BE2C (cell line): Measurements from ENCODE around the gene NPAS3.

Source experiments
- DNase-seq: peaks from one replicate; pipeline ENCODE4 v3.0.0-alpha.2; 2020
- H3K27me3 ChIP-seq: fragments of 250-450 bp; sonication (Bioruptor Pico); 2 replicates; pipeline ENCODE4 v1.5.1; 2020; ENCODE audit warnings: mild to moderate bottlenecking
- H3K36me3 ChIP-seq: fragments of 250-450 bp; sonication (Bioruptor Pico); 2 replicates; pipeline ENCODE4 v1.5.1; 2020; ENCODE audit warnings: mild to moderate bottlenecking
- H3K4me1 ChIP-seq: fragments of 250-450 bp; sonication (Bioruptor Pico); 2 replicates; pipeline ENCODE4 v1.5.1; 2020
- H3K4me3 ChIP-seq: 2 replicates; pipeline ENCODE4 v1.5.1; 2011; ENCODE audit warnings: low read depth, low read length
- H3K9me3 ChIP-seq: fragments of 250-450 bp; sonication (Bioruptor Pico); 2 replicates; pipeline ENCODE4 v1.5.1; 2020
- TF ChIP-seq, protein P1 (sequence below): IDR thresholded peaks from 2 replicates; pipeline ENCODE4 v1.5.1; 2012; ENCODE audit warnings: mild to moderate bottlenecking, low read depth, low read length

The NPAS3 gene

DNA sequence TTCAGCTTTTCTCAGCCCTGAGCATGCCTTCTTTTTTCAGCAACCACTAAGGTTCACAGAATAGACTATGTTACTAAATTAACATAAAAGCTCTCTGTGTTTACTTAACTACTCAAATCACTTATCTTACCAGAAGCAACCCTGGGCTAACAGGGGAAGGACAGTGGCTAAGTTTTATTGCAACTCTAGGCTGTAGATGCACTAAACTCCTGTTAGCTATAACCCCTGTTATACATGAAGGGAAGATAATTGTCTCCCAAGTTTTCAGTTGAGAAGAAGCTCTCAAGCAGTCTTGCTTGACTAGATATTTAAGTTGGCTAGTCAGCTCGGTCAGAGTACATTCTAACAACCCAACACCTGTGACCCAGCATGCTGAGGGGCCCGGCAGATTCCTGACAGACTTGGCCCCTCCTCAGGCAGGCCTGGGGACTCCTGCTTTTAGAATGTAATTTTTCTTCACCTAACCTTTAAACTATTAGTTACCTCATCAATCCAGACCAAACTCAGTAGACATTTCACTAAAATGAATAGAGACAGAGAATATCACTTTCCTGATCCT, 547.7 kb downstream of the NPAS3 start:
- peaks cover 12% of the 10 kb centered on the region for H3K4me1 ChIP-seq
- no peaks in the 10 kb centered on the region for H3K36me3 ChIP-seq
- no peaks in the 10 kb centered on the region for H3K9me3 ChIP-seq
- no peaks in the 10 kb centered on the region for H3K27me3 ChIP-seq
- TF ChIP-seq, protein P1, sequence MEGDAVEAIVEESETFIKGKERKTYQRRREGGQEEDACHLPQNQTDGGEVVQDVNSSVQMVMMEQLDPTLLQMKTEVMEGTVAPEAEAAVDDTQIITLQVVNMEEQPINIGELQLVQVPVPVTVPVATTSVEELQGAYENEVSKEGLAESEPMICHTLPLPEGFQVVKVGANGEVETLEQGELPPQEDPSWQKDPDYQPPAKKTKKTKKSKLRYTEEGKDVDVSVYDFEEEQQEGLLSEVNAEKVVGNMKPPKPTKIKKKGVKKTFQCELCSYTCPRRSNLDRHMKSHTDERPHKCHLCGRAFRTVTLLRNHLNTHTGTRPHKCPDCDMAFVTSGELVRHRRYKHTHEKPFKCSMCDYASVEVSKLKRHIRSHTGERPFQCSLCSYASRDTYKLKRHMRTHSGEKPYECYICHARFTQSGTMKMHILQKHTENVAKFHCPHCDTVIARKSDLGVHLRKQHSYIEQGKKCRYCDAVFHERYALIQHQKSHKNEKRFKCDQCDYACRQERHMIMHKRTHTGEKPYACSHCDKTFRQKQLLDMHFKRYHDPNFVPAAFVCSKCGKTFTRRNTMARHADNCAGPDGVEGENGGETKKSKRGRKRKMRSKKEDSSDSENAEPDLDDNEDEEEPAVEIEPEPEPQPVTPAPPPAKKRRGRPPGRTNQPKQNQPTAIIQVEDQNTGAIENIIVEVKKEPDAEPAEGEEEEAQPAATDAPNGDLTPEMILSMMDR: no peak
- H3K4me3 ChIP-seq: no peak overlapping the region
- DNase-seq: no peak

DNA sequence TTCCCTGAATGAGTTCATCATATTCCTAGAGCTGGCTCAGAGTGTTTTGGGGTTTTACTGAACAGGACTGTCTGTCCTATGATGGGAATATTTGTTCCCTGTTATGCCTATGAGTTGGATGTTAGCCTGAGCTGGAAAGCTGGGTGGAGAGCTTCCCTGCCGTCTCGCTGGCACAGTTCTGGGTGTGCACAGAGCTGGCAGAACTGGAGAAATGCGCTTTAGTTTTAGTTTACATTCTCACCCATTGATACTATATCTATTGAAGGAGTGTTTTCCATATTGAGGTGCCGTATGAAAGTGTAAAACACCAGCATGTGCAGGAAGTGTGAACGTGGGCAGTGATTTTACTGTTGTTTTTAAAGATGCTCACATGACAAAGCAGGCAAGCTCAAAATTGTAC, 549.9 kb downstream of the NPAS3 start:
- Histone ChIP-seq H3K36me3 (no peaks in the 10 kb centered on the region), H3K4me3 (no peak overlapping the region), H3K4me1 (peaks cover 9% of the 10 kb centered on the region; the same call in 1 of the 2 replicates), H3K9me3 (no peaks in the 10 kb centered on the region), H3K27me3 (no peaks in the 10 kb centered on the region)
- DNase-seq: no peak
- TF ChIP-seq, protein P1: no peak

- TF ChIP-seq, protein P1: no peak
- Histone ChIP-seq H3K4me1 (peaks cover 7% of the 10 kb centered on the region; the same call in 1 of the 2 replicates), H3K27me3 (peaks cover 2% of the 10 kb centered on the region; the same call in 1 of the 2 replicates), H3K9me3 (0 out of 2 replicates have a peak, but pooled peaks cover 4% of the 10 kb centered on the region), H3K4me3 (no peak overlapping the region), H3K36me3 (no peaks in the 10 kb centered on the region)
- DNase-seq: no peak
Observed at GRCh38 chr14:33490555-33490954, 551.9 kb downstream of the NPAS3 start.

GRCh38 chr14:33491112-33491511, 552.4 kb downstream of the NPAS3 start:
- Histone ChIP-seq H3K4me1 (peaks cover 7% of the 10 kb centered on the region; the same call in 1 of the 2 replicates), H3K27me3 (peaks cover 2% of the 10 kb centered on the region; the same call in 1 of the 2 replicates), H3K9me3 (0 out of 2 replicates have a peak, but pooled peaks cover 4% of the 10 kb centered on the region), H3K36me3 (no peaks in the 10 kb centered on the region), H3K4me3 (no peak overlapping the region)
- no peak for DNase-seq
- TF ChIP-seq, protein P1: no peak

DNA sequence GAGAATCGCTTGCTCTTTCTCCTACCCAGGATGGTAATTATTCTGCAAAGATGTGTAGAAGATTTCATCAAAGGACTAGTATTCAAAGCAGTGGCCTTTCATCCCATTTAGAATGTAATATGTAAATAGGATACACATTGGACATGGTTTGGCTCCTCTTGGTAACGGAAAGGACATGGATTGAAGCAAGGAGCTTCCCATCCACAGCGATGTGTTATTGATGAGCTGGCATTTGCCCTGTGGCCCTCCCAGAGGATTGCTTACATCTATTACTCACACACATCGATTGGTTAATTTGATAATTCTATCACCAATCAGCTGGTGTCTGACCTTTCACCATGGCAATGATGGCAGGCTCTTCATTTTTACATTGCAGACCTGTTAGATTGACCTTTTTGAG, 553.8 kb downstream of the NPAS3 start:
- Histone ChIP-seq H3K9me3 (0 out of 2 replicates have a peak, but pooled peaks cover 4% of the 10 kb centered on the region), H3K4me1 (peaks cover 7% of the 10 kb centered on the region; the same call in 1 of the 2 replicates), H3K36me3 (no peaks in the 10 kb centered on the region)

GRCh38 chr14:33493266-33493665, 554.6 kb downstream of the NPAS3 start:
- Histone ChIP-seq H3K36me3 (no peaks in the 10 kb centered on the region), H3K4me1 (peaks cover 7% of the 10 kb centered on the region; the same call in 1 of the 2 replicates), H3K9me3 (peaks cover 4% of the 10 kb centered on the region; the same call in 1 of the 2 replicates), H3K4me3 (no peak overlapping the region), H3K27me3 (peaks cover 2% of the 10 kb centered on the region; the same call in 1 of the 2 replicates)
- TF ChIP-seq, protein P1: no peak
- DNase-seq: no peak

More for the DNA sequence above, 553.8 kb downstream of the NPAS3 start:
- no peak for DNase-seq
- TF ChIP-seq, protein P1: no peak
- Histone ChIP-seq H3K4me3 (no peak overlapping the region), H3K27me3 (peaks cover 2% of the 10 kb centered on the region; the same call in 1 of the 2 replicates)
